GM12878 (cell line): ENCODE data around the gene YY2. TPM values are rescaled to one million over a fixed set of nuclear protein-coding genes. Genes with fewer than 3 reads are reported as not detected.

Experiments used
- ATAC-seq: fragments of 200-7000 bp; cut with Tn5 transposase; 3 replicates; pipeline ENCODE4 v1.9.1; 2020; ENCODE audit warnings: mild to moderate bottlenecking, moderate library complexity
- BruUV-seq: library from RNA; stranded (reverse); fragments of 400-500 nt; replicated peaks from 2 replicates; lab custom pipeline; 2021; lab: Mats Ljungman, UMichigan
- CTCF ChIA-PET: fragments of 300-600 bp; sonication (Branson Sonifier 250); formaldehyde crosslinking; extraction: SDS; loops from one replicate; lab custom pipeline; 2021; ENCODE audit warnings: inconsistent platforms; lab: Yijun Ruan, JAX
- POLR2A ChIA-PET: fragments of 350-600 bp; formaldehyde crosslinking; extraction: SDS; loops from one replicate; lab custom pipeline; 2021; ENCODE audit warnings: inconsistent platforms; lab: Charles Lee
- RAD21 ChIA-PET: fragments of 300-600 bp; sonication (Branson Sonifier 250); formaldehyde crosslinking; loops from one replicate; lab custom pipeline; 2023; ENCODE audit warnings: antibody characterized with exemption; ENCODE audit not compliant: unreplicated experiment; lab: Charles Lee
- SMC1A ChIA-PET: fragments of 300-600 bp; sonication (Branson Sonifier 250); formaldehyde crosslinking; loops from one replicate; lab custom pipeline; 2023; ENCODE audit not compliant: unreplicated experiment, uncharacterized antibody; lab: Charles Lee
- DNase-seq: peaks from one replicate; pipeline ENCODE4 v3.0.0-alpha.2; 2011; ENCODE audit warnings: low read depth, low spot score
- FAIRE-seq: peaks from 3 replicates; lab custom pipeline; 2011; peaks lifted over from hg19 to GRCh38; lab: Jason Lieb, UNC
- H2AFZ ChIP-seq: 2 replicates; pipeline ENCODE4 v1.6.0; 2011; ENCODE audit warnings: low read depth, low read length, control low read depth; ENCODE audit not compliant: control insufficient read depth
- H3K27ac ChIP-seq: 2 replicates; pipeline ENCODE4 v1.5.1; 2011; ENCODE audit warnings: control low read depth; ENCODE audit not compliant: control insufficient read depth, insufficient read depth
- H3K27me3 ChIP-seq, 2 experiments: replicated peaks in 1 of 2; 2 replicates each; pipeline versions ENCODE4 v1.6.0 to v1.6.1; 2011; ENCODE audit warnings: low read length in 1 of 2; ENCODE audit not compliant: control insufficient read depth in 2 of 2, insufficient read depth in 2 of 2
- H3K36me3 ChIP-seq, 2 experiments: 2 replicates each; pipeline ENCODE4 v1.5.1; 2011; ENCODE audit warnings: low read length in 1 of 2; ENCODE audit not compliant: control insufficient read depth in 2 of 2, insufficient read depth in 2 of 2
- H3K4me1 ChIP-seq: 2 replicates; pipeline ENCODE4 v1.6.1; 2011; ENCODE audit warnings: mild to moderate bottlenecking, low read length, moderate library complexity, mixed read lengths; ENCODE audit not compliant: control insufficient read depth, insufficient read depth
- H3K4me2 ChIP-seq: 2 replicates; pipeline ENCODE4 v1.6.0; 2011; ENCODE audit warnings: control low read depth; ENCODE audit not compliant: control insufficient read depth, insufficient read depth
- H3K4me3 ChIP-seq: fragments of 200-600 bp; sonication (generic); 2 replicates; pipeline ENCODE4 v1.5.1; 2016
- H3K79me2 ChIP-seq: 2 replicates; pipeline ENCODE4 v1.6.0; 2011; ENCODE audit warnings: low read length; ENCODE audit not compliant: control insufficient read depth, insufficient read depth
- H3K9ac ChIP-seq: 2 replicates; pipeline ENCODE4 v1.8.0; 2011; ENCODE audit warnings: low read length, control low read depth, mixed read lengths; ENCODE audit not compliant: control insufficient read depth, insufficient read depth
- H3K9me3 ChIP-seq: replicated peaks from 3 replicates; pipeline ENCODE4 v1.5.1; 2011; ENCODE audit warnings: mild to moderate bottlenecking, low read length; ENCODE audit not compliant: control insufficient read depth, insufficient read depth
- H4K20me1 ChIP-seq: 2 replicates; pipeline ENCODE4 v1.6.0; 2011; ENCODE audit not compliant: control insufficient read depth, insufficient read depth
- BMI1 ChIP-seq: fragments of 450-650 bp; IDR thresholded peaks from 2 replicates; pipeline ENCODE4 v1.6.1; 2016; ENCODE audit warnings: mild to moderate bottlenecking, moderate library complexity, borderline replicate concordance
- ETV6 ChIP-seq, 2 experiments: fragments of 450-650 bp in 1 of 2; IDR thresholded peaks in 1 of 2; conservative IDR thresholded peaks in 1 of 2; 2 replicates each; pipeline ENCODE4 v1.6.1; 2014; ENCODE audit warnings: antibody characterized with exemption in 1 of 2, borderline replicate concordance in 1 of 2, low read depth in 1 of 2, mild to moderate bottlenecking in 1 of 2, moderate library complexity in 1 of 2
- NFXL1 ChIP-seq: fragments of 450-650 bp; IDR thresholded peaks from 2 replicates; pipeline ENCODE4 v1.6.1; 2017; ENCODE audit warnings: antibody characterized with exemption, mild to moderate bottlenecking, borderline replicate concordance
- SREBF1 ChIP-seq: IDR thresholded peaks from 2 replicates; pipeline ENCODE4 v1.6.1; 2012; ENCODE audit warnings: mild to moderate bottlenecking, low read length
- TCF7 ChIP-seq: IDR thresholded peaks from 2 replicates; pipeline ENCODE4 v1.6.1; 2014; ENCODE audit warnings: antibody characterized with exemption, borderline replicate concordance
- in situ Hi-C: fragments of 300-500 bp; cut with MboI; formaldehyde crosslinking; loops from 9 replicates; pipeline ENCODE4 v1.14.3; 2018; ENCODE audit warnings: mixed read lengths
- intact Hi-C: fragments of 100-400 bp; cut with micrococcal nuclease; formaldehyde crosslinking; loops from one replicate; pipeline ENCODE4 v1.14.2; 2022; ENCODE audit not compliant: unreplicated experiment
- polyA plus RNA-seq, 11 experiments: library from polyadenylated mRNA; depleted of rRNA in 4 of 11; unstranded in 6 of 11; stranded (reverse) in 5 of 11; fragments of >200 nt; fragmentation: Nextera tagmentation in 4 of 11; fragmentation: Illumina TruSeq in 1 of 11; extraction: Ambion mirVana in 4 of 11; extraction: Trizol in 1 of 11; gene quantifications; 1 replicate in 1 of 11; 2 replicates in 10 of 11; pipeline versions ENCODE4 v1.2.1 to v1.2.3, GENCODE V29; 2011 to 2016; ENCODE audit warnings: inconsistent platforms in 2 of 11, missing spikeins in 2 of 11, low read depth in 1 of 11
- total RNA-seq, 4 experiments: library from RNA; depleted of rRNA in 3 of 4; stranded (reverse); fragments of >200 nt in 3 of 4; fragmentation: Illumina TruSeq in 1 of 4; extraction: Trizol in 1 of 4; gene quantifications; 2 replicates each; pipeline versions ENCODE4 v1.2.1 to v1.2.3, GENCODE V29; 2013 to 2021
- TF ChIP-seq, protein P1 (sequence below): IDR thresholded peaks from 2 replicates; pipeline ENCODE4 v1.6.1; 2012; ENCODE audit warnings: mild to moderate bottlenecking, low read depth, low read length
- TF ChIP-seq, protein P2 (sequence below): fragments of 150-350 bp; IDR thresholded peaks from 2 replicates; pipeline ENCODE4 v1.6.1; 2014; ENCODE audit warnings: mild to moderate bottlenecking, low read depth, low read length
- TF ChIP-seq, protein P3 (sequence below): IDR thresholded peaks from 2 replicates; pipeline ENCODE4 v1.6.1; 2011; ENCODE audit warnings: low read depth, mild to moderate bottlenecking, low read length, moderate library complexity, borderline replicate concordance; ENCODE audit errors: extremely low read depth
- TF ChIP-seq, protein P4 (sequence below): fragments of 450-650 bp; IDR thresholded peaks from 2 replicates; pipeline ENCODE4 v1.6.1; 2018; ENCODE audit warnings: borderline replicate concordance, mild to moderate bottlenecking; ENCODE audit not compliant: partially characterized antibody

YY2 gene
- total and polyA plus RNA-seq, 10 of the 15 experiments (the other 5 are each of a cell fraction or from before 2014, with no cell fraction given) = 0.31 to 1.2 (median 0.74) TPM

DNA sequence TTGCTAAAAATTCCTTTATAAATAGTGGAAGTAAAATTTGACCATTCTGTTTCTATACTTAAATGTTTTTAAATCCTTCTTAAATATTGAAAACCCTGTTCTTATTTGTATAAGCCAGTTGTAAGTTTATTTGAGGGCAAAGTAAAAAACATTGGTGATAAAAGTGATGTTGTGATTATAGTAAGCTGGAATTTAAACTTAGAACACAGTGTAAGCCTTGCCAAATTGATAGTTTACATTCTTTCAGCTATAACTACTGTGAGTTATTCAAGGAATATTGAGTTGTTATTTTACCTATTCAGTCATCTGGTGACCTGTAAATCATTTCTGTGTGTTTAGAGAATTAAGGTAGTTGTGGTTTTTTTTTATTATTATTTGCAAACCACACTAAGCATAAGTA, 9.6 kb downstream of the YY2 start:
- H4K20me1 ChIP-seq = no peaks in the 10 kb centered on the region
- TF ChIP-seq, protein P1, sequence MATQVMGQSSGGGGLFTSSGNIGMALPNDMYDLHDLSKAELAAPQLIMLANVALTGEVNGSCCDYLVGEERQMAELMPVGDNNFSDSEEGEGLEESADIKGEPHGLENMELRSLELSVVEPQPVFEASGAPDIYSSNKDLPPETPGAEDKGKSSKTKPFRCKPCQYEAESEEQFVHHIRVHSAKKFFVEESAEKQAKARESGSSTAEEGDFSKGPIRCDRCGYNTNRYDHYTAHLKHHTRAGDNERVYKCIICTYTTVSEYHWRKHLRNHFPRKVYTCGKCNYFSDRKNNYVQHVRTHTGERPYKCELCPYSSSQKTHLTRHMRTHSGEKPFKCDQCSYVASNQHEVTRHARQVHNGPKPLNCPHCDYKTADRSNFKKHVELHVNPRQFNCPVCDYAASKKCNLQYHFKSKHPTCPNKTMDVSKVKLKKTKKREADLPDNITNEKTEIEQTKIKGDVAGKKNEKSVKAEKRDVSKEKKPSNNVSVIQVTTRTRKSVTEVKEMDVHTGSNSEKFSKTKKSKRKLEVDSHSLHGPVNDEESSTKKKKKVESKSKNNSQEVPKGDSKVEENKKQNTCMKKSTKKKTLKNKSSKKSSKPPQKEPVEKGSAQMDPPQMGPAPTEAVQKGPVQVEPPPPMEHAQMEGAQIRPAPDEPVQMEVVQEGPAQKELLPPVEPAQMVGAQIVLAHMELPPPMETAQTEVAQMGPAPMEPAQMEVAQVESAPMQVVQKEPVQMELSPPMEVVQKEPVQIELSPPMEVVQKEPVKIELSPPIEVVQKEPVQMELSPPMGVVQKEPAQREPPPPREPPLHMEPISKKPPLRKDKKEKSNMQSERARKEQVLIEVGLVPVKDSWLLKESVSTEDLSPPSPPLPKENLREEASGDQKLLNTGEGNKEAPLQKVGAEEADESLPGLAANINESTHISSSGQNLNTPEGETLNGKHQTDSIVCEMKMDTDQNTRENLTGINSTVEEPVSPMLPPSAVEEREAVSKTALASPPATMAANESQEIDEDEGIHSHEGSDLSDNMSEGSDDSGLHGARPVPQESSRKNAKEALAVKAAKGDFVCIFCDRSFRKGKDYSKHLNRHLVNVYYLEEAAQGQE = no peak
- no peak for TF ChIP-seq ETV6 (conservative IDR thresholded peaks at IDR 0.05 in 1 of 2, IDR thresholded peaks at IDR 0.05 in 1 of 2; ENCODE audit: borderline replicate concordance in 1 of 2, low read depth in 1 of 2)
- TF ChIP-seq SREBF1 = no peak
- TF ChIP-seq NFXL1 = no peak
- no peak for TF ChIP-seq BMI1
- TF ChIP-seq, protein P2, sequence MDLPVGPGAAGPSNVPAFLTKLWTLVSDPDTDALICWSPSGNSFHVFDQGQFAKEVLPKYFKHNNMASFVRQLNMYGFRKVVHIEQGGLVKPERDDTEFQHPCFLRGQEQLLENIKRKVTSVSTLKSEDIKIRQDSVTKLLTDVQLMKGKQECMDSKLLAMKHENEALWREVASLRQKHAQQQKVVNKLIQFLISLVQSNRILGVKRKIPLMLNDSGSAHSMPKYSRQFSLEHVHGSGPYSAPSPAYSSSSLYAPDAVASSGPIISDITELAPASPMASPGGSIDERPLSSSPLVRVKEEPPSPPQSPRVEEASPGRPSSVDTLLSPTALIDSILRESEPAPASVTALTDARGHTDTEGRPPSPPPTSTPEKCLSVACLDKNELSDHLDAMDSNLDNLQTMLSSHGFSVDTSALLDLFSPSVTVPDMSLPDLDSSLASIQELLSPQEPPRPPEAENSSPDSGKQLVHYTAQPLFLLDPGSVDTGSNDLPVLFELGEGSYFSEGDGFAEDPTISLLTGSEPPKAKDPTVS = no peak
- TF ChIP-seq TCF7 = no peak
- TF ChIP-seq, protein P3, sequence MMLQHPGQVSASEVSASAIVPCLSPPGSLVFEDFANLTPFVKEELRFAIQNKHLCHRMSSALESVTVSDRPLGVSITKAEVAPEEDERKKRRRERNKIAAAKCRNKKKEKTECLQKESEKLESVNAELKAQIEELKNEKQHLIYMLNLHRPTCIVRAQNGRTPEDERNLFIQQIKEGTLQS = no peak
- TF ChIP-seq, protein P4, sequence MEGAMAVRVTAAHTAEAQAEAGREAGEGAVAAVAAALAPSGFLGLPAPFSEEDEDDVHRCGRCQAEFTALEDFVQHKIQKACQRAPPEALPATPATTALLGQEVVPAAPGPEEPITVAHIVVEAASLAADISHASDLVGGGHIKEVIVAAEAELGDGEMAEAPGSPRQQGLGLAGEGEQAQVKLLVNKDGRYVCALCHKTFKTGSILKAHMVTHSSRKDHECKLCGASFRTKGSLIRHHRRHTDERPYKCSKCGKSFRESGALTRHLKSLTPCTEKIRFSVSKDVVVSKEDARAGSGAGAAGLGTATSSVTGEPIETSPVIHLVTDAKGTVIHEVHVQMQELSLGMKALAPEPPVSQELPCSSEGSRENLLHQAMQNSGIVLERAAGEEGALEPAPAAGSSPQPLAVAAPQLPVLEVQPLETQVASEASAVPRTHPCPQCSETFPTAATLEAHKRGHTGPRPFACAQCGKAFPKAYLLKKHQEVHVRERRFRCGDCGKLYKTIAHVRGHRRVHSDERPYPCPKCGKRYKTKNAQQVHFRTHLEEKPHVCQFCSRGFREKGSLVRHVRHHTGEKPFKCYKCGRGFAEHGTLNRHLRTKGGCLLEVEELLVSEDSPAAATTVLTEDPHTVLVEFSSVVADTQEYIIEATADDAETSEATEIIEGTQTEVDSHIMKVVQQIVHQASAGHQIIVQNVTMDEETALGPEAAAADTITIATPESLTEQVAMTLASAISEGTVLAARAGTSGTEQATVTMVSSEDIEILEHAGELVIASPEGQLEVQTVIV = no peak
- in situ Hi-C loops (no loop called here), intact Hi-C loops (no loop called here)
- no peak for ATAC-seq
- ChIA-PET POLR2A (no interaction called here), RAD21 (no interaction called here), SMC1A (no interaction called here), CTCF (interaction anchor here (1.1 kb wide), 1 partner anchor 10 kb away, joined by 4 read pairs; no protein-coding TSS in a partner anchor)
- H3K79me2 ChIP-seq = no peaks in the 10 kb centered on the region
- H3K4me1 ChIP-seq = no peaks in the 10 kb centered on the region
- H3K36me3 ChIP-seq = no peaks in the 10 kb centered on the region
- H3K27me3 ChIP-seq = no peaks in the 10 kb centered on the region
- no peak for DNase-seq
- H3K4me3 ChIP-seq = no peak overlapping the region
- no peak overlapping the region for H3K9ac ChIP-seq
- H3K27ac ChIP-seq = no peak overlapping the region
- no TSS peak for BruUV-seq
- no peak overlapping the region for H2AFZ ChIP-seq
- H3K4me2 ChIP-seq = no peak overlapping the region
- no peaks in the 10 kb centered on the region for H3K9me3 ChIP-seq
- FAIRE-seq = no peak
